Astrocyte (in vitro differentiated cells and primary cell): ENCODE measurements around the gene LDAH.

Experiments
- CTCF ChIP-seq: IDR thresholded peaks from 2 replicates; pipeline ENCODE4 v1.5.1; 2011; ENCODE audit warnings: low read depth, mild to moderate bottlenecking, inconsistent platforms, low read length, moderate library complexity; ENCODE audit not compliant: insufficient read depth
- EZH2 ChIP-seq: IDR thresholded peaks from 2 replicates; pipeline ENCODE4 v1.6.1; 2012; ENCODE audit warnings: mild to moderate bottlenecking, low read length, inconsistent platforms; ENCODE audit not compliant: insufficient read depth

- TF ChIP-seq CTCF = no peak
- TF ChIP-seq EZH2 = no peak
Observed at GRCh38 chr2:20687260-20687832, 135.6 kb downstream of the LDAH start.
